ENCODE measurements around the gene MRPL3.

The MRPL3 gene

DNA sequence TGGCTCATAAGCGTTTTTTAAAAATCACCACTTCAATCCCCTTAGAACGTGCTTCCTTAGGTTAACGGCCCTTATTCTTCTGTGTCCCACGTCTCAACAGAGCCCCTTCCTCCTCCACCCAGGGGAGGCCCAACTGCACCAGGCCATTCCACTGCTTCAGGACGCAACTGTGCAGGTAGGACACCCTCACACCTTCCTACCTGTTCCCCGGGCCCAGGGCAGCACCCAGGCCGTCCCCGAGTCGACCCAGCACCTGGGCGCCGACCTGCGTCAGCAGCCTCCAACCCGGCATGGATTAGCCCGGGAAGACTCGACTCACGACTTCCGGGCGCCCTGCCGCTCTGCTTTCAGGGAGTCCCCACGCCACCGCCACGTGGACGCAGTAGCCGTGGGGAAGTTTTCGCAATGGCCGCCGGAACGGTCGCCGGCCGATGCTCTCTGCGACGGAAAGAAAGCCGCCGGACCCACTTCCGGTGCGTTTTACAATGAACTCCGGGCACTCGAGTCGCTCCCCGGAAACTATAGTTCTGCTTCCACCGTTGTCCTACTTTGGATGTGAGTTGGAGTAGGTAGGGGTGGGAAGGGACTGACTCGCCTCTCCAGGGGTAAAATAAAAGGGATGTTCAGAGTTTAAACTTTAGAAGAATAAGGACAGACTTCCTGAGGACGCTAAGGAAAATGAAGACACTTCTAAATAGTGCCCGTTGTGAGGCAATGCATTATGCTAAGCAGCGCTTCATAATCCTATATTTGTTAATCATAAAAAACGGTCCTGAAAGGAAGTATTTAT, at the start of gene MRPL3:
Gene MRPL3, minus strand, starts transcription at position 442 of the 790 bp plus-strand sequence. Its CDS starts 150 bp downstream, at position 292.
- peak; percentile 85 for DNase-seq

DNA sequence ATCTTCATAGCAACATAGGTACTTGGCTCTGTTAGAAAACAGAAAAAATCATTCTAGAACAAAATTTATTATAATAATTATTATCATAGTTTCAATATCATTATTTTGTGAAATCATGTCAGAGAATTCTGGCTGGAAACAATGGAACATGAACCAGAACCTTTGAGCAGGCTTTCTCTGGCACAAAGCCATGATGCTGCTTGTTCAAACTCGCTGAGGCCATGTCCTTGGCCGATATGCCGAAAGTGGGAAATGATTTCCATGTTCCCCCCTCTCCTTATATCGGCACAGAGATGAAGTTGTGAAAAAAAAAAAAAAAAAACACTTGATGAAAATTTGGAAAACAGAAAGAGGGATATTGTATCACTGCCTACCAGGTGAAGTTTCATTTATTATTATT, 49.0 kb upstream of the MRPL3 start:
- no peak for DNase-seq

DNA sequence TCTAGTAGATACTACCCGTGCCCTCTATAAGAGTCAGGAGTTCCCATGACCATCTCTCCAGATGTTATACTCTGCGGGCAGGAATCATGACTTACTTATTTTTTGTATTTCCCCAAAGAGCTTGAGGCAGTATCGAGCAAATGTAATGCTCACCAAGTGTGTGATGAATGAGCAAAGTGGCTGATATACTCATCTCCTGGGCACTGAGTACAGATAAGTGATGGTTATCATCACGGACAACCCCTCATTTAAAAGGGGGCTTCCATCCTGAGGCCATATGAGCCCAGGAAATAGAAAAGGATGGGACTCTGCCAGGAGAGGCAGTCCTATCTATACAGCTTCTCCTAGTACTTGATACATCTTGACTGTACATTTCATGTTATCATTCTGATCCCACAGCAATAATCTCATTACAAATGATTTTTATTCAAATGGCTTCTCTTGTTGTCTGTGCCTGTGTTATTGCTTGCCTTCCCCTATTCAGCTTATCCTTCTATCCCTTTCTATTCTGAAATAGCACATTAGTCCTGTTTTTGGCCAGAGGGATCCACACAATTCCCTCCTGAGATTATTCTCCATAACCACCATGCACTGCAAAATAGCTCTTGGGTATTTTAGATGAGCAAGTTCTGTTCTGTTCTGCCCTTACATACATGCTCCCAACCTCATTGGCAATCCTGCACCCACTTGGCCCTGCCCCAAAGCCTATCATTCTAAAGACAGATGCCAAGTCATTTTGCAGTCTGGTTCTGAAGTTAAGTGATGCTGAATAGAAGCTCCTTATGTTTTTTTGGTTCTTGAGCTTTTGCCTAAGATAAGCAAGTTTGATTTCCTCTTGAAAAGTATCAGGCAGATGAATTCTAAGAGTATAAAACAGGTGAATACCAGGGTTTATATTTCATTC, 48.0 kb upstream of the MRPL3 start:
- no peak for DNase-seq

DNA sequence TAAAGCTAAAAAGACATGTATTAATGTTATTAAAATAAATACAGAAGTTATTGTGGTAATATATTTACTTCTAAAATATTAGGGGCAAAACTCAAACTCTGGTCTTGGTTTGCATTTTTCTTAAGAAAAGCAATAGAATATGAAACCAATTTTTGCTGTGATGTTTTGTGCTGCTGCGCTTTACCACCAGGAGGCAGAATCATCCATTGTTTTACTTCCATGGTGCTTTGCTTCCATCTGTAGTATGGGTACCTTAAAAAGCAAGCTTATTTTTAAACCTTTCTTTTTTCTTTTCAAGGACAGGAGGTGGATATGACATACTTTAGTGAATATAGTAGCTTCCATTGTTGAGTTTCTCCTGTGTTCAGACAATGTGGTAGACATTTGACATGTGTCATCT, 46.6 kb upstream of the MRPL3 start:
- no peak for DNase-seq

DNA sequence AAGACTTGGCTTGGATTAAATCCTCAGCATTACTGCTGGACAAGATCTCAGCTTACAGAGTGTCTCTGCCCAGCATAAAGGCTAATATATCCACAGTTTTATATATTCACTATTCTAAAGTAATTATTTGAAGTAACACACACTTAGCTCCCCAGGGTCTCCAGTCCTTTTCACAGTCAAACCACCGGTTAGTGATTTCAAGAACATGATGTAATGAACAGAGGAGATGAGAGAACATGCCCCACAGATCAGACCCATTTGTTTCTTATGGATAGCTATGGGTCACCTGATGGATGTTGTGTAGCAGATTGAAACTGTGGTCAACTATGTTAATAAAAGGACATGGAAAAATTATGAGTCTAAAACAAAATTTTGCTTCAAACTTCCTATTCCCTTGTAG, 44.8 kb upstream of the MRPL3 start:
- DNase-seq: no peak

DNA sequence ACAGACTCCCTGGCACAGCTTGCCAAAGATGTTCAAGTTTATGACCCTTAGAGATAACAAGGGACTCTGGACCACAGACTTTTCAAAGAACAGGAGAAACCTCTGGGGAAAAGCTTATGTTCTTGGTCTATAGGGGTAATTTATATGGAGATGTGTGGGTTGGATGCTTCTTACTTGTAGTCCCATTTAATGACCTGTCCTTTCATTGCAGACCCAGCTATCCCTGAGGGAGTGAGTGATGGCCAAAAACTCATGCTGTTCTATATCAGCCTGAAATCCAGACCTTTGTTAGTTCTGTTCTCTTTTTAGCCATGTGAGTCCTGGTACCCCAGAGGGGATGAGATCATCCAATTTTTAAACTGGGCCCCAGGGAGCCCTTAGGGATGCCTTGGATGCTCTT, 43.7 kb upstream of the MRPL3 start:
- no peak for DNase-seq

DNA sequence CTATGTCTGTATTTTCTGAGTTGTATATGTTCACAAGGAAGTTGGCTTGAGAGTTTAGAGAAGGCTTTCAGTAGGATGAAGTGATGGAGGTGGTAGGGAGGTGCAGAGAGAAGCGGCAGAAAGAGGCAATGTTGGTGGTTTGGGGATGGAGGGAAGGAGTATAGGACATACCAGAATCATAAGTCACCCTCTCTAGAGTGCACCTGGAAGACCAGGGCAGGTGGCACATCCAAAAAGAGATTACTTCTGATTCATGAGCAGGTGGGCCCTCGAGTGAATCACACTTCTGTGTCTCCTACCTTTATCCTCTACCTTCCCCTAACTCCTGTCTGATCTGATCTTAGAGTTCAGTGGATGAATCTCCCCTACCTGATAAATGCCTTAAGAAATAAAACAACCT, 41.8 kb upstream of the MRPL3 start:
- no peak for DNase-seq

DNA sequence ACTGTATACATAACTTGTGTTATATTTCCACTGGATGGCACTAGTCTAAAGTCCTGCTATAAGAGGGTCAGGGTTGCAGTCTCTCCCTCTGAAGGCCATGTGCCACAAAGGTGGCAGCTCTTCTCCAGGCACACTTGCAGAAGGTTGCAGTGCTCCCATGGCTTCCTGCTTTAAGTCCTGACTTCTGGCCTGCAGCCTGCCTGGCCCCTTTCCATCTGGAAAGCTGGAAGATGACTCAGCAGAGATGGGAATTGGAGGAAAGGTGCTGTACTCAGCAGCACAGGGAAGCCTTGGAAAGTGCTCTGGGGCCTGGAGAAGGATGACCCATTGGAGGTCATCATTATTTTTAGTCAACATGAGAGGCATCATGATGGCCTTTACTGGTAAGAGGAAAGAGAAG, 40.9 kb upstream of the MRPL3 start:
- DNase-seq: peak; percentile 22

DNA sequence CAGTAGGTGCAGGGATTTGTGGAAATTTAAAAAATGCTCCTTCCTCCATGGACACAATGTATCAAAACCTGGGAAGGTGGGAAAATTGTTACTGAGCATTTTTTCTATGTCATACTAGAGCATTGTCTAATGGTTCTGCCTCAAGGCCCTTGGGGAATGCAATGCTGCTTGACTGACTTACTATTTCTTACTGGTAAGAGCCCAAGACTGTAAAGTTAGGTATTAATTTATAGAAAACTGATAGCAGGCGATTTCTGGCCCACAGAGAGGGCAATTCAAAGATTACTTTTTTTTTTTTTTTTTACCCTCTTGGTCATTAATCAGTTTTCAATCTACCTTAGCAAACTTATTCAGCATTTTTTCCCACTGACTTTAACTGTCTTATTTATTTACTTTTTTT, 38.5 kb upstream of the MRPL3 start:
- DNase-seq: no peak

DNA sequence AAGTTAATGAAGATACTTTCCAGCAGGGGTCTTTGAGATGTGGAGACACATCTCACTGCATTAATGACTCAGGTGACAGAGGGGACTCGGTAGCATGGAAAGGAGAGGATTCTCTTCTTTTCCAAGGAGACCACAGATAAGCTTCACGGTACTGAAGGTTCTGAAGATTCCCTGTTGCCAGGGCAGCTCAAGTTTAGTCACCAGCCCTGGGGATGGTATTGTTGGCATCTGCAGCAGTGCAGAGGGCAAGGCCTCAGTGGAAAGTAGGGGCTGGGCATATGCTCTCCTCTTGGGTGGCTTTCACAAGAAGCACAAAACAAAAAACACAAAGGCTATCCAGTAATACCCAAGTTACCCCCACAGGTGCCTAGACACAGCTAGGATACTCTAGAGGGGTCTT, 38.0 kb upstream of the MRPL3 start:
- no peak for DNase-seq

DNA sequence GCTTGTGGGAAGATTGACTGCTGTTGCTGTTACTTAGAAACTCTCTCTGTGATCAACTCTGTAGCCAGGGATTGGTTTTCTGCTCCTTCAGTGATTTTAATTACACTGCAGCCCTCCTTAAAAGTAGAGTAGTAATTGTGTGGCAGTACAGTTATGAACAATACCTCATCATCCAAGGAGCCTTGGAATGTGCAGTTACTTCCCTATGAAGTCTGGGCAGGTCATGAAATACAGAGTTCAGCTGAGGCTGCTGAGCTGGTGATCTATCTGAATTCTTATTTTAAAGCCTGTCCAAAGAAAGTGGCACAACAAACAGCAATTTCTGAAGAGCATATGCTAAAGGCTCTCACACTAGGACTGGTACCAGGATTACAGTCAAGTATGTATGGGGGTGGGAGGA, 37.4 kb upstream of the MRPL3 start:
- DNase-seq: no peak

DNA sequence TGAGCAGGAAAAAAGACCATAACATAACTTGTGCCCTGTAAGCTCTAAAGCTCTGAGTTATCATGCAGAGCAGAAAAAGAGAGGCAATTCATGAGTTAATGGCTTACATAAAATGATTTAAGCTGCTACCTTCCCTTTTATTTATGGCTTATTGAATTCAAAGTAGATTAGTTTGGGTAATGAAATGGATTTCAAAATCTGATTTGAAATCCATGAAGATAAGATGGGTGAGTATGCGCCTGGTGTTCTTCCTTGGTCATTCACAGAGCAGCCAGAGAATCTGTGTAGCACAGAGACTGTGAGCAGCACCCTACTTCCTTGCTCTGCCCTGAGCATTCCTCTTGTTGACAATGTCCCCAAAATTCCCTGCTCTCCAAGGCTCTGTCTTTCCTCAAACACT, 36.2 kb upstream of the MRPL3 start:
- no peak for DNase-seq

DNA sequence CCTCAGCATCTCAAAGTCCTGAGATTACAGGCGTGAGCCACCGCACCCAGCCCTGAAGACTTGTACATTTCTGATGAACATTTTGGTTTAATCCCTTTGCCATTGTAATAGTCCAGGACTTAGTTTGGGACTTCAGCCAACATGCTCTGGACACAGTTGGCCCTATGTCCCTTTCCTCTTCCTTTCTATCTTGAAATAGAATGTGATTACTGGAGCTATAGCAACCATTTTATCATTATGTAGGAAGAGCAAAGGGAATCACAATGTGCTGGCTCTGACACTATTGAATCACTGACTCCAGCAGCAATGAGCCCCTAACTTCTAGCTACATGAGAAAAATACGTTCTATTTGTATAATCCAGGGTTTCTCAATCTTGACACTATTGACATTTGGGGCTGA, 34.8 kb upstream of the MRPL3 start:
- no peak for DNase-seq

DNA sequence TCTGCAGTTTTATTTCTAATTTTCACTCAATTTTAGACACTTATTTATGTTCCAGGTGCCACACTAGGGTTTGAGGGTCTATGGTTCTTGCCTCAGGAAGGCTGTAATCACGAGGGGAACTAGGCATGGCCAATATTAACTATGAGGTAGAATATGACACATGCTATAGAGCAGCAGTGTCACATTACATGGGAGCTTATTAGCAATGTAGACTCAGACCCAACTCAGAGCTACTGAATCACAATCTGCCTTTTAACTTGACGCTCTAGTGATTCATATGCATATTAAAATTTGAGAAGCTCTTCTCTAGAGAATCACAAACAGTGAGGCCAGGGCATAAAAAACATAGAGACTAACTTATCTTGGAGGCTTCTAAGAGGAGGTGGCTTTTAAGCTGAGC, 32.8 kb upstream of the MRPL3 start:
- no peak for DNase-seq

DNA sequence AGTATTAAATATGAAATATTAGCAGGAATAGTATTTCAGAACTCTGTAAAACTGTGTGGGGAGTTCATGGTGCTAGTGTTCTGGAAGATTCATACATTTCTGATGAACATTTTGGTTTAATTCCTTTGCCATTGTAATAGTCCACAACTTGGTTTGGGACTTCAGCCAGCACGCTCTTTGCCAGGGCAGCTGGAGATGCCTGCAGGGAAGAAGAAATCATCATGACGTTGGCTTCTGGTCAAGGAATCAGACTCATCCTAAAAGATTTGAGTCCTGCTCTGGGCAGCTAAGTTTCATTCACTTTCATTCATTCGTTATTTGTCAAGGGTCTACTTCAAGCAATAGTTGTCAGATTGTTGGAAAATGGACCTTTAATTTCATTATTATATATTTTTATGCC, 32.4 kb upstream of the MRPL3 start:
- no peak for DNase-seq

DNA sequence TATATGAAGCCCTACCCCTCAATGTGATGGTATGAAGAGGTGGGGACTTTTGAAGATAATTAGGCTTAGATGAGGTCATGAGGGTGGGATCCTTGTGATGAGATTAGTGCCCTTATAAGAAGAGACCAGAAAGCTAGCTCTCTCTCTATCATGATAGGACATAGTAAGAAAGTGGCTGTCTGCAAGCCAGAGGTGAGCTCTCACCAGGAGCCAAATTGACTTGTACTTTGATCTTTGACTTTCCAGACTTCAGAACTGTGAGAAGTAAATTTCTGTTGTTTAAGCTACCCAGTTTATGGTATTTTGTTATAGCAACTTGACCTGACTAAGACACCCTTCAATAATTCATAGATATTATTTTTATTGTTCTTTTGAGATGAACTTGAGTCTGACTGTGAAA, 29.9 kb upstream of the MRPL3 start:
- no peak for DNase-seq

DNA sequence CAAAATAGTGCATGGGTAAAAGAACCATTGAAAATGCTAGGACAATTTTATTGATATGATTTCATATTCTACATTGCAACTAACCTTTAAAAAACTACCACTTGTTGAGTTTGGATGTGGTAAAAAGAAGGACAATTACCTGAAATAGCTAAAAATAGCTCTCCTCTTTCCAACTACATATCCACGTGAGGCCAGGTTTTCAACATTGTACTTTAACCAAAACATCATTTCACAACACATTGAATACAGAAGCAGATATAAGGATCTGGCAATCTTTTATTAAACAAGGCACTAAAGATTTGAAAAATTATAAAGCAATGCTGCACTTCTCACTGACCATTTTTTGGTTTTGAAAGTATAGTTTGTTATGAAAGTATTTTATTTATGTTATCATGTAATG, 28.1 kb upstream of the MRPL3 start:
- DNase-seq: no peak

DNA sequence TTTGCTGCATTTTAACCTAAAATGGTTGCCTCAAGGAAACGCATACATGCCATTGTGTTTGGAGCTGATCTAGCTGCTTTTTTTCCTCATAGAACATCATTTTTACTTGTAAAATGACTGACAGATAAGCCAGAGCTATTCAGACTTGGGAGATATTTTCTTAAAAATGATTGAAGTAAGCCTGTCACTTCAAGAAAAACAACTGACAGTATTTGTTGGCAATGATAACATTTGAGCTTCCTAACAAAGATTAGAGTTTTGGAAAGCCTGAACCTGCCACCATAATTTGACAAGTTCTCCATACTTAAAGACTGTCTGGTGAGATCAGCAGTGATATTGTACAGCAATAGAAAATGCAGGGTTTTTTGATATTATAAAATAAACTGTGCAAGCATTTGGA, 27.6 kb upstream of the MRPL3 start:
- DNase-seq: no peak

DNA sequence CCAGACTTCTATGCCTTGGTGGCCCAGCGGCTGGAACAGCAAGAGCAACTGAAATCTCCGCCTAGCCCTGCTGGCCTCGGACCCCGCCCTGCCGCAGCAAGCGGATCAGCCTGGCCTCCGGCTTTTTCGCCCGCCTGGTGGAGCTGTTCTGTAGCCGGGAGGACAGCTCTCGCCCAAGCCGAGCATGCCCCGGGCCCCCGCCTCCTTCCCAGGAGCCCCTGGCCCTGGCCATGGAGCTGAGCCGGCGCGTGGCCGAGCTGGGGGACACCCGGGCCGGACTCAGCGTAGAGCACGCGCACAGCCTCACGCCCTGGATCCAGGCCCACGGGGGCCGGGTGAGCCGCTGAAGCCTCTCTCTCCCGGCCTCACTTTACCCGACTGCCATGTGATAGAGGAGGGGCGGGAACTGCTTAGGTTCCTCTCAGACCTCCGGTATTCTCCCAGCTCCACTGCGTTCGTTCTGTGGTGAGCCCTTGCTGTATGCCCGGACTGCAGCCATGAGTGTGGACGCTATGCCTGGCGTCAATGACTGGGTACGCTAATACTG, 24.1 kb upstream of the MRPL3 start:
- DNase-seq: no peak

DNA sequence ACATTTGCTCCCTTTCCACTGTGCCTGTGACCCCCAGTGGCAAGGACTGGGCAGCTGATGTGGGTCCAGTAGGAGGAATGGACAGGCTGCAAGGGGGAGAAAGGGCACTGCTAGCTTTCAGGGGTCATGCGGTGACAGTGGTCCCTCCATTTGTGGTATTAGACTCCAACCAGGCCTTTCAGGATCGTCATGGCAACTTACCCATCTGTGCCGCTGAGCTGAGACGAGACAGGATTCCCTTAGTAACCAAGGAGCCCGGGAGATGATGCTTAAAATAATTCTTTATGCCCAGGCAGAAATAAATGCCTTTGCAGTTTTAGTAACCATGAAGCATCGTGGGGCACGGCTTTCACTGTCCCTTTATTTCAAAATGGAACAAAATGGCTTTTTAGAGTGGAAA, 15.9 kb upstream of the MRPL3 start:
- DNase-seq: no peak

DNA sequence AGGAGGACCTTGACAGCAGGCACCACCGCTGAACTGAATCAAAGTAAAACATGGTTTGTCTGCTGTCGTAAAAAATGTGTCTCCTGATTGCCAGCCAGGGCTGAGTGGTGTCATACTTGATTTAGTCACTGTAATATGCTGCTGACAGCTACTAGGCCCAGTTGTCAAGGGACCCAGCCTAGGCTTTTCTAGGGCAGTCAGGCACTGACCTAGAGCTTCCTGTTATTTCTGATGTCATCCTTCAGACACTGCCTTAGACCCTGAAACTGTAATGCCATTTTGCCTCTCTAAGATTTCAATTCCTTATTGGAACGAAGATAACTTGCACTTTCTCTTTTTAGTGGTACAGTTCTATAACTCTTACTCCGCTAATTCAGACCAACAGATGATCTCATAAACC, 2.6 kb upstream of the MRPL3 start:
- no peak for DNase-seq

DNA sequence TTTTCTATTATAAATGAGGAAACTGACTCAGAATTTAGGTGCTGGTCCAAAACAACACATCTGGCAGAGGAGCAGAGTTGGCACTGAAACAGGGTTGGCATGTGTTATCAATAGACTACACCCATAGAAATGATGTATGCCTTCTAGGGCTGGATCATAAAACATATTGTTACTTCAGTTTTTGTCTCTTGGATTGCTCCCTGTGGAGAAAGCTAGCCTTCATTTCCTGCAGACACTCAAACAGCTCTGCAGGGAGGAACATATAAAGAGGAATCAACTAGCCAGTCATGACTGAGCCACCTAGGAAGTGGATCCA, 507 bp upstream of the MRPL3 start:
- no peak for DNase-seq

DNA sequence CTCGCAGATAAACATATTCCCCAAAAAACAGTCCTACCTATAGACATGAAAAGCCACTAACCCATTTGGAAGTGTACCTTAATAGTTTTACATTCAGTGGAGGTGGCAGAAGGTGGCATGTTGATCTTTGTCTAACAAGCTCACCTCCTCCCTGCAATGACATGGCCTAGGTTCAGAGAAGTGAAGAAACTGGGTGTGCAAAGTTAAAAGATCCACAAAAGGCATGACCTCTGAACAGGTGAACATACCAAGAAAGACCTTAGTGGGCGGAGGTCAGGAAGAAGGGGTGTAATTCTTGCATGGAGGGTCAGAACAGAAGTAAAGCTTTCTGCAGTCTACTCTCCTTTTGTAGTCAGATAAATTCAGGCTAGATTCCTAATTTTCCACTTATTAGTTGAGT, 822 bp downstream of the MRPL3 start:
- no peak for DNase-seq

DNA sequence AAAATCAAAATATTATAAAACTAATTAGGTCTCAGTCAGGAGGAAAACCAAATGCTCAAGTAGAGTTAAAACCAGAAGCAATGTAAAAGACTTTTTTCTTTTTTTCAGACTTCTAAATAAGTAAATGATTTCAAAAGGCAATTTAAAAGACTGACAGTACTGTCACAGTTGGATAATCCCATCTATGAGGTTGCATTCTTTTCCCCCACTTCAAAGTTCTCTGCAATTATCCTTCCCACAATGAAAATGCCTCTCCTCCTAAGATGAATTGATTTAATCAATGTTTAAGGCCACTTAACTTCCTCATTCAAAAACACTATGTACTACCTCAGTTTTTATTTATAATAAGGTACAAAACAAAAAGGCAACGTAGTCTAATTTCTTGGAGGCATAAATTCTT, 8.1 kb downstream of the MRPL3 start:
- DNase-seq: no peak
